IPS-20b (cell line): ENCODE measurements around the gene LPP.

ENCODE experiments used
- H3K27ac ChIP-seq: one replicate; pipeline ENCODE4 v1.5.1; 2013; ENCODE audit warnings: low read length
- H3K27me3 ChIP-seq: 2 replicates; pipeline ENCODE4 v1.6.1; 2013; ENCODE audit warnings: mild to moderate bottlenecking, low read length, inconsistent platforms; ENCODE audit not compliant: insufficient read depth
- H3K36me3 ChIP-seq: 2 replicates; pipeline ENCODE4 v1.6.1; 2013; ENCODE audit warnings: low read depth, mild to moderate bottlenecking, inconsistent platforms, low read length, moderate library complexity; ENCODE audit not compliant: insufficient read depth
- H3K4me1 ChIP-seq: 2 replicates; pipeline ENCODE4 v1.6.1; 2013; ENCODE audit warnings: mild to moderate bottlenecking, control low read depth, inconsistent platforms, low read length, moderate library complexity; ENCODE audit not compliant: insufficient read depth
- H3K4me3 ChIP-seq: 2 replicates; pipeline ENCODE4 v1.5.1; 2013; ENCODE audit warnings: mild to moderate bottlenecking, low read length, inconsistent platforms
- H3K9ac ChIP-seq: 2 replicates; pipeline ENCODE4 v1.6.1; 2013; ENCODE audit warnings: low read depth, mild to moderate bottlenecking, inconsistent platforms, low read length, moderate library complexity
- H3K9me3 ChIP-seq: 2 replicates; pipeline ENCODE4 v1.6.1; 2013; ENCODE audit warnings: mild to moderate bottlenecking, low read depth, low read length, inconsistent platforms; ENCODE audit not compliant: insufficient read depth

LPP gene

GRCh38 chr3:188202358-188203138, 48.6 kb downstream of the LPP start:
- Histone ChIP-seq H3K9me3 (no peaks in the 10 kb centered on the region), H3K9ac (no peak overlapping the region), H3K4me3 (no peak overlapping the region), H3K4me1 (peaks cover under 1% of the 10 kb centered on the region; the same call in 1 of the 2 replicates), H3K27me3 (no peaks in the 10 kb centered on the region), H3K27ac (no peak overlapping the region), H3K36me3 (no peaks in the 10 kb centered on the region)

GRCh38 chr3:188204526-188204925, 50.6 kb downstream of the LPP start:
- no peak overlapping the region for H3K27ac ChIP-seq
- no peaks in the 10 kb centered on the region for H3K36me3 ChIP-seq
- H3K9ac ChIP-seq: no peak overlapping the region
- H3K9me3 ChIP-seq: no peaks in the 10 kb centered on the region
- H3K4me1 ChIP-seq: peaks cover 12% of the 10 kb centered on the region
- H3K4me3 ChIP-seq: no peak overlapping the region
- no peaks in the 10 kb centered on the region for H3K27me3 ChIP-seq

GRCh38 chr3:188205992-188206416, 52.0 kb downstream of the LPP start:
- no peaks in the 10 kb centered on the region for H3K9me3 ChIP-seq
- H3K27me3 ChIP-seq: no peaks in the 10 kb centered on the region
- no peaks in the 10 kb centered on the region for H3K36me3 ChIP-seq
- H3K9ac ChIP-seq: no peak overlapping the region
- H3K4me1 ChIP-seq: peaks cover 12% of the 10 kb centered on the region
- H3K27ac ChIP-seq: no peak overlapping the region
- H3K4me3 ChIP-seq: no peak overlapping the region

- H3K27ac ChIP-seq: no peak overlapping the region
- H3K4me1 ChIP-seq: peaks cover 12% of the 10 kb centered on the region
- no peak overlapping the region for H3K4me3 ChIP-seq
- no peaks in the 10 kb centered on the region for H3K36me3 ChIP-seq
- H3K9me3 ChIP-seq: no peaks in the 10 kb centered on the region
- no peaks in the 10 kb centered on the region for H3K27me3 ChIP-seq
- no peak overlapping the region for H3K9ac ChIP-seq
Measured at GRCh38 chr3:188206787-188207186, 52.8 kb downstream of the LPP start.

- Histone ChIP-seq H3K4me1 (peaks cover 20% of the 10 kb centered on the region), H3K27me3 (no peaks in the 10 kb centered on the region), H3K9ac (peak overlapping the region; percentile 45; the same call in 1 of the 2 replicates), H3K9me3 (no peaks in the 10 kb centered on the region), H3K4me3 (no peak overlapping the region), H3K36me3 (no peaks in the 10 kb centered on the region), H3K27ac (peak overlapping the region; percentile 56)
Measured at GRCh38 chr3:188207941-188208515, 54.1 kb downstream of the LPP start.

- H3K27me3 ChIP-seq: no peaks in the 10 kb centered on the region
- H3K9me3 ChIP-seq: no peaks in the 10 kb centered on the region
- H3K36me3 ChIP-seq: no peaks in the 10 kb centered on the region
- no peak overlapping the region for H3K27ac ChIP-seq
- H3K9ac ChIP-seq: peak overlapping the region; percentile 10; the same call in 1 of the 2 replicates
- no peak overlapping the region for H3K4me3 ChIP-seq
- H3K4me1 ChIP-seq: peaks cover 21% of the 10 kb centered on the region
Measured at GRCh38 chr3:188208516-188208981, 54.6 kb downstream of the LPP start.

- Histone ChIP-seq H3K9me3 (no peaks in the 10 kb centered on the region), H3K36me3 (no peaks in the 10 kb centered on the region), H3K9ac (no peak overlapping the region), H3K27me3 (no peaks in the 10 kb centered on the region), H3K27ac (no peak overlapping the region), H3K4me3 (no peak overlapping the region), H3K4me1 (peaks cover 21% of the 10 kb centered on the region)
Measured at GRCh38 chr3:188209034-188209433, 55.1 kb downstream of the LPP start.

- no peaks in the 10 kb centered on the region for H3K36me3 ChIP-seq
- no peak overlapping the region for H3K9ac ChIP-seq
- H3K27ac ChIP-seq: no peak overlapping the region
- H3K4me1 ChIP-seq: peaks cover 21% of the 10 kb centered on the region
- no peak overlapping the region for H3K4me3 ChIP-seq
- no peaks in the 10 kb centered on the region for H3K9me3 ChIP-seq
- H3K27me3 ChIP-seq: no peaks in the 10 kb centered on the region
Measured at GRCh38 chr3:188209740-188210139, 55.8 kb downstream of the LPP start.

- peak overlapping the region; percentile 54 for H3K27ac ChIP-seq
- no peak overlapping the region for H3K9ac ChIP-seq
- no peaks in the 10 kb centered on the region for H3K27me3 ChIP-seq
- no peak overlapping the region for H3K4me3 ChIP-seq
- no peaks in the 10 kb centered on the region for H3K9me3 ChIP-seq
- H3K36me3 ChIP-seq: no peaks in the 10 kb centered on the region
- H3K4me1 ChIP-seq: peaks cover 21% of the 10 kb centered on the region
Measured at GRCh38 chr3:188211476-188211875, 57.5 kb downstream of the LPP start.

GRCh38 chr3:188212308-188212969, 58.5 kb downstream of the LPP start:
- Histone ChIP-seq H3K9me3 (no peaks in the 10 kb centered on the region), H3K27ac (peak overlapping the region; percentile 67), H3K36me3 (no peaks in the 10 kb centered on the region), H3K4me1 (peaks cover 26% of the 10 kb centered on the region), H3K4me3 (peak overlapping the region; percentile 40; the same call in 1 of the 2 replicates), H3K27me3 (no peaks in the 10 kb centered on the region), H3K9ac (peak overlapping the region; percentile 67; the same call in 1 of the 2 replicates)

- H3K27ac ChIP-seq: no peak overlapping the region
- no peaks in the 10 kb centered on the region for H3K27me3 ChIP-seq
- no peaks in the 10 kb centered on the region for H3K36me3 ChIP-seq
- H3K9me3 ChIP-seq: no peaks in the 10 kb centered on the region
- H3K4me3 ChIP-seq: no peak overlapping the region
- H3K9ac ChIP-seq: no peak overlapping the region
- peaks cover 19% of the 10 kb centered on the region for H3K4me1 ChIP-seq
Measured at GRCh38 chr3:188214442-188214841, 60.5 kb downstream of the LPP start.
